ENCODE data around the gene KNTC1.

Gene KNTC1

GRCh38 chr12:122665349-122665748, 138.3 kb downstream of the KNTC1 start:
- TF ChIP-seq, protein P1, sequence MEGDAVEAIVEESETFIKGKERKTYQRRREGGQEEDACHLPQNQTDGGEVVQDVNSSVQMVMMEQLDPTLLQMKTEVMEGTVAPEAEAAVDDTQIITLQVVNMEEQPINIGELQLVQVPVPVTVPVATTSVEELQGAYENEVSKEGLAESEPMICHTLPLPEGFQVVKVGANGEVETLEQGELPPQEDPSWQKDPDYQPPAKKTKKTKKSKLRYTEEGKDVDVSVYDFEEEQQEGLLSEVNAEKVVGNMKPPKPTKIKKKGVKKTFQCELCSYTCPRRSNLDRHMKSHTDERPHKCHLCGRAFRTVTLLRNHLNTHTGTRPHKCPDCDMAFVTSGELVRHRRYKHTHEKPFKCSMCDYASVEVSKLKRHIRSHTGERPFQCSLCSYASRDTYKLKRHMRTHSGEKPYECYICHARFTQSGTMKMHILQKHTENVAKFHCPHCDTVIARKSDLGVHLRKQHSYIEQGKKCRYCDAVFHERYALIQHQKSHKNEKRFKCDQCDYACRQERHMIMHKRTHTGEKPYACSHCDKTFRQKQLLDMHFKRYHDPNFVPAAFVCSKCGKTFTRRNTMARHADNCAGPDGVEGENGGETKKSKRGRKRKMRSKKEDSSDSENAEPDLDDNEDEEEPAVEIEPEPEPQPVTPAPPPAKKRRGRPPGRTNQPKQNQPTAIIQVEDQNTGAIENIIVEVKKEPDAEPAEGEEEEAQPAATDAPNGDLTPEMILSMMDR (IDR thresholded peaks at IDR 0.05; ENCODE audit: low read depth, low read length, missing control alignments) = no peak

GRCh38 chr12:122665759-122666158, 138.7 kb downstream of the KNTC1 start:
- DNase-seq (ENCODE audit: extremely low read depth, low read depth) = no peak
- no peak overlapping the region for H3K4me3 ChIP-seq (replicated peaks; ENCODE audit: low read depth, low read length)
- TF ChIP-seq, protein P1 (IDR thresholded peaks at IDR 0.05; ENCODE audit: low read depth, low read length, missing control alignments) = no peak

More at GRCh38 chr12:122665349-122665748, 138.3 kb downstream of the KNTC1 start:
- DNase-seq (ENCODE audit: extremely low read depth, low read depth) = no peak
- H3K4me3 ChIP-seq (replicated peaks; ENCODE audit: low read depth, low read length) = no peak overlapping the region

DNA sequence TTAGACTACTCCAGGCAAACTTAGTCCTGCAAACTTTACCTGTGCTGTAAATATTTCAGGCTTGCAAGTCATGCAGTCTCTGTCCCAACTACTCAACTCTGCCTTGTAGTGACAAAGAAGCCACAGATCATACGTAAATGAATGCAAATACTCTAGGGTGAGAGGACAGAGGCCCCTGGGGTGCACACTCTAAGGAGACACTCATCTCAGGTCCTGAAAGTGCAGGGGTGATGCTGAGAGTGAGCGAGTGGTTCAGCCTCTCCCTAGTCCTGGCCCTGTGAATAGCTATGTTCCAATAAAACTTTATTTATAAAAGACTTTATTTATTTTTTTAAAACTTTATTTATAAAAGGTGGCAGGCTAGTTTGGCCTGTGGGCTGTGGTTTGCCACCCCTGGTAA, 141.2 kb downstream of the KNTC1 start:
- TF ChIP-seq, protein P1 (IDR thresholded peaks at IDR 0.05; ENCODE audit: low read depth, low read length, missing control alignments) = no peak
- H3K4me3 ChIP-seq (replicated peaks; ENCODE audit: low read depth, low read length) = no peak overlapping the region
- DNase-seq (ENCODE audit: extremely low read depth, low read depth) = no peak

- DNase-seq (ENCODE audit: extremely low read depth, low read depth) = peak; percentile 14
- no peak overlapping the region for H3K4me3 ChIP-seq (replicated peaks; ENCODE audit: low read depth, low read length)
- TF ChIP-seq, protein P1 (IDR thresholded peaks at IDR 0.05; ENCODE audit: low read depth, low read length, missing control alignments) = no peak
These were observed 142.5 kb downstream of the KNTC1 start for GRCh38 chr12:122669397-122670070.

DNA sequence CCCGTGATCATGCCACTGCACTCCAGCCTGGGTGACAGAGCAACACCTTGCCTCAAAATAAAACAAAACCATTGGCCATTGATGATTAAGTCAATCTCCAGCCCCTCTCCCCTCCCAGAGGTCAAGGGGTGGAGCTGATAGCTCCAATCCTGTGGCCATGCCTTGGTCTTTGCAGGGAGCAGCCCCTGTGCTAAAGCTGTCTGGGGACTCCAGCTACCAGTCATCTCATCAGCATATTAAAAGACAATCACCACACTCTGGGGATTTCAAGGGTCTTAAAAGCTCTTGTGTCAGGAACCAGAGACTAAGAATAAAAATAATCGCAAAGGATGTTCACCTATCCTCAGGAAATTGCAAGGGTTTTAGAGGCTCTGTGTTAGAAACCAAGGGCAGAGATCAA, 145.5 kb downstream of the KNTC1 start:
- no peak for DNase-seq (ENCODE audit: extremely low read depth, low read depth)
- no peak overlapping the region for H3K4me3 ChIP-seq (replicated peaks; ENCODE audit: low read depth, low read length)
- TF ChIP-seq, protein P1 (IDR thresholded peaks at IDR 0.05; ENCODE audit: low read depth, low read length, missing control alignments) = no peak

Data from HFF-Myc (cell line).